Endodermal cell (in vitro differentiated cells): Measurements from ENCODE around the gene CBLB. TPM values are rescaled to one million over a fixed set of nuclear protein-coding genes. Genes with fewer than 3 reads are reported as not detected.

Source experiments
- DNase-seq: peaks from one replicate; pipeline ENCODE4 v3.0.0-alpha.2; 2017
- H3K27ac ChIP-seq: 2 replicates; pipeline ENCODE4 v1.5.1; 2013; ENCODE audit warnings: mild to moderate bottlenecking, low read depth, low read length, moderate library complexity
- H3K27me3 ChIP-seq: 2 replicates; pipeline ENCODE4 v1.6.1; 2013; ENCODE audit warnings: mild to moderate bottlenecking, low read length, moderate library complexity; ENCODE audit not compliant: insufficient read depth, control insufficient read depth, poor library complexity, severe bottlenecking
- H3K36me3 ChIP-seq: 2 replicates; pipeline ENCODE4 v1.7.0; 2013; ENCODE audit warnings: mild to moderate bottlenecking, low read length, moderate library complexity; ENCODE audit not compliant: control insufficient read depth, insufficient read depth
- H3K4me1 ChIP-seq: one replicate; pipeline ENCODE4 v1.7.0; 2013; ENCODE audit warnings: low read length; ENCODE audit not compliant: control insufficient read depth, insufficient read depth
- H3K4me3 ChIP-seq: 2 replicates; pipeline ENCODE4 v1.5.1; 2013; ENCODE audit warnings: mild to moderate bottlenecking, low read length, moderate library complexity
- H3K9ac ChIP-seq: 2 replicates; pipeline ENCODE4 v1.6.1; 2013; ENCODE audit warnings: mild to moderate bottlenecking, low read length, moderate library complexity; ENCODE audit not compliant: poor library complexity, severe bottlenecking; ENCODE audit errors: extremely low read depth
- H3K9me3 ChIP-seq: 2 replicates; pipeline ENCODE4 v1.6.1; 2013; ENCODE audit warnings: mild to moderate bottlenecking, low read length, moderate library complexity; ENCODE audit not compliant: control insufficient read depth
- H3K27ac Mint-ChIP-seq: 2 replicates; pipeline ENCODE4 v1.8.0; 2020; ENCODE audit warnings: mixed read lengths
- H3K27me3 Mint-ChIP-seq: 2 replicates; pipeline ENCODE4 v1.8.0; 2021; ENCODE audit warnings: mild to moderate bottlenecking, mixed read lengths; ENCODE audit not compliant: insufficient read depth
- H3K36me3 Mint-ChIP-seq: 2 replicates; pipeline ENCODE4 v1.8.0; 2020; ENCODE audit warnings: low read depth, mixed read lengths
- H3K4me1 Mint-ChIP-seq: 2 replicates; pipeline ENCODE4 v1.8.0; 2020; ENCODE audit warnings: mixed read lengths
- H3K4me3 Mint-ChIP-seq: 2 replicates; pipeline ENCODE4 v1.8.0; 2020; ENCODE audit warnings: mild to moderate bottlenecking, moderate library complexity, mixed read lengths
- H3K9me3 Mint-ChIP-seq: 2 replicates; pipeline ENCODE4 v1.8.0; 2020; ENCODE audit warnings: mild to moderate bottlenecking, mixed read lengths
- CTCF ChIP-seq: fragments of 200-600 bp; sonication (generic); conservative IDR thresholded peaks from 2 replicates; pipeline ENCODE4 v1.5.0; 2021; ENCODE audit warnings: antibody characterized with exemption, mild to moderate bottlenecking
- WGBS, 2 experiments: methylation state at CpG; one replicate each; pipeline versions ENCODE4 v1.1.5 to v1.1.7; 2013; ENCODE audit warnings: missing lambda C conversion rate in 2 of 2, mixed read lengths in 1 of 2; ENCODE audit not compliant: insufficient coverage in 1 of 2, insufficient read length in 1 of 2; 5-methylcytosine and 5-hydroxymethylcytosine counted together
- total RNA-seq, 2 donors: library from RNA; stranded (reverse); fragmentation: NEBNext Ultra II Directional in 1 of 2; extraction: Animal tissue kit (Norgen Biotek cat#: 25700) in 1 of 2; gene quantifications; 2 replicates in 1 of 2; 3 replicates in 1 of 2; pipeline ENCODE4 v1.2.1, GENCODE V29; 2021

The CBLB gene
- total RNA-seq, 2 donors from 2014 or later: 45.4 to 60.5 TPM

GRCh38 chr3:105851582-105851981, 17.2 kb downstream of the CBLB start:
- Histone ChIP-seq H3K9ac (no peak overlapping the region), H3K36me3 (peaks cover 7% of the 10 kb centered on the region), H3K9me3 (no peaks in the 10 kb centered on the region), H3K4me1 (no peaks in the 10 kb centered on the region), H3K4me3 (no peak overlapping the region), H3K27ac (no peak overlapping the region), H3K27me3 (no peaks in the 10 kb centered on the region)
- Mint-ChIP-seq H3K27me3 (no peaks in the 10 kb centered on the region), H3K4me1 (peaks cover 7% of the 10 kb centered on the region), H3K4me3 (no peak overlapping the region), H3K27ac (no peak overlapping the region), H3K9me3 (no peaks in the 10 kb centered on the region), H3K36me3 (peaks cover 42% of the 10 kb centered on the region)
- 100% methylated on average over 1 of the region's 1 CpG; no CpG with 5 or more reads in 1 of the 2 experiments for WGBS, 2 experiments
- no peak for TF ChIP-seq CTCF
- no peak for DNase-seq

- Mint-ChIP-seq H3K27me3 (no peaks in the 10 kb centered on the region), H3K4me3 (no peak overlapping the region), H3K36me3 (peaks cover 42% of the 10 kb centered on the region), H3K4me1 (peaks cover 10% of the 10 kb centered on the region), H3K27ac (no peak overlapping the region), H3K9me3 (no peaks in the 10 kb centered on the region)
- no peak overlapping the region for H3K27ac ChIP-seq
- WGBS, 2 experiments: 82% methylated on average over 1 of the region's 2 CpGs; no CpG with 5 or more reads in 1 of the 2 experiments
- no peaks in the 10 kb centered on the region for H3K4me1 ChIP-seq
- no peak for TF ChIP-seq CTCF
- H3K9me3 ChIP-seq: no peaks in the 10 kb centered on the region
- no peak for DNase-seq
- H3K9ac ChIP-seq: no peak overlapping the region
- H3K27me3 ChIP-seq: no peaks in the 10 kb centered on the region
- H3K36me3 ChIP-seq: peaks cover 7% of the 10 kb centered on the region
- H3K4me3 ChIP-seq: no peak overlapping the region
Observed at GRCh38 chr3:105851176-105851575, 17.6 kb downstream of the CBLB start.

GRCh38 chr3:105850593-105850992, 18.2 kb downstream of the CBLB start:
- peaks cover 39% of the 10 kb centered on the region for H3K36me3 Mint-ChIP-seq
- peaks cover 12% of the 10 kb centered on the region for H3K4me1 Mint-ChIP-seq
- WGBS, 2 experiments: 94% methylated on average over 2 of the region's 2 CpGs; no CpG with 5 or more reads in 1 of the 2 experiments
- no peak overlapping the region for H3K9ac ChIP-seq
- no peak overlapping the region for H3K27ac Mint-ChIP-seq
- no peaks in the 10 kb centered on the region for H3K27me3 Mint-ChIP-seq
- no peak overlapping the region for H3K27ac ChIP-seq
- H3K27me3 ChIP-seq: no peaks in the 10 kb centered on the region
- no peaks in the 10 kb centered on the region for H3K9me3 Mint-ChIP-seq
- TF ChIP-seq CTCF: no peak
- DNase-seq: no peak
- H3K9me3 ChIP-seq: no peaks in the 10 kb centered on the region
- peaks cover 7% of the 10 kb centered on the region for H3K36me3 ChIP-seq
- H3K4me1 ChIP-seq: peaks cover 4% of the 10 kb centered on the region
- no peak overlapping the region for H3K4me3 Mint-ChIP-seq
- H3K4me3 ChIP-seq: no peak overlapping the region
